Endodermal cell (in vitro differentiated cells): ENCODE data around the gene CKAP4. TPM values are rescaled to one million over a fixed set of nuclear protein-coding genes. Genes with fewer than 3 reads are reported as not detected.

Source experiments
- DNase-seq: peaks from one replicate; pipeline ENCODE4 v3.0.0-alpha.2; 2017
- H3K27ac ChIP-seq: 2 replicates; pipeline ENCODE4 v1.5.1; 2013; ENCODE audit warnings: mild to moderate bottlenecking, low read depth, low read length, moderate library complexity
- H3K27me3 ChIP-seq: 2 replicates; pipeline ENCODE4 v1.6.1; 2013; ENCODE audit warnings: mild to moderate bottlenecking, low read length, moderate library complexity; ENCODE audit not compliant: insufficient read depth, control insufficient read depth, poor library complexity, severe bottlenecking
- H3K36me3 ChIP-seq: 2 replicates; pipeline ENCODE4 v1.7.0; 2013; ENCODE audit warnings: mild to moderate bottlenecking, low read length, moderate library complexity; ENCODE audit not compliant: control insufficient read depth, insufficient read depth
- H3K4me1 ChIP-seq: one replicate; pipeline ENCODE4 v1.7.0; 2013; ENCODE audit warnings: low read length; ENCODE audit not compliant: control insufficient read depth, insufficient read depth
- H3K4me3 ChIP-seq: 2 replicates; pipeline ENCODE4 v1.5.1; 2013; ENCODE audit warnings: mild to moderate bottlenecking, low read length, moderate library complexity
- H3K9ac ChIP-seq: 2 replicates; pipeline ENCODE4 v1.6.1; 2013; ENCODE audit warnings: mild to moderate bottlenecking, low read length, moderate library complexity; ENCODE audit not compliant: poor library complexity, severe bottlenecking; ENCODE audit errors: extremely low read depth
- H3K9me3 ChIP-seq: 2 replicates; pipeline ENCODE4 v1.6.1; 2013; ENCODE audit warnings: mild to moderate bottlenecking, low read length, moderate library complexity; ENCODE audit not compliant: control insufficient read depth
- H3K27ac Mint-ChIP-seq: 2 replicates; pipeline ENCODE4 v1.8.0; 2020; ENCODE audit warnings: mixed read lengths
- H3K27me3 Mint-ChIP-seq: 2 replicates; pipeline ENCODE4 v1.8.0; 2021; ENCODE audit warnings: mild to moderate bottlenecking, mixed read lengths; ENCODE audit not compliant: insufficient read depth
- H3K36me3 Mint-ChIP-seq: 2 replicates; pipeline ENCODE4 v1.8.0; 2020; ENCODE audit warnings: low read depth, mixed read lengths
- H3K4me1 Mint-ChIP-seq: 2 replicates; pipeline ENCODE4 v1.8.0; 2020; ENCODE audit warnings: mixed read lengths
- H3K4me3 Mint-ChIP-seq: 2 replicates; pipeline ENCODE4 v1.8.0; 2020; ENCODE audit warnings: mild to moderate bottlenecking, moderate library complexity, mixed read lengths
- H3K9me3 Mint-ChIP-seq: 2 replicates; pipeline ENCODE4 v1.8.0; 2020; ENCODE audit warnings: mild to moderate bottlenecking, mixed read lengths
- WGBS, 2 experiments: methylation state at CpG; one replicate each; pipeline versions ENCODE4 v1.1.5 to v1.1.7; 2013; ENCODE audit warnings: missing lambda C conversion rate in 2 of 2, mixed read lengths in 1 of 2; ENCODE audit not compliant: insufficient coverage in 1 of 2, insufficient read length in 1 of 2; 5-methylcytosine and 5-hydroxymethylcytosine counted together
- total RNA-seq, 2 donors: library from RNA; stranded (reverse); fragmentation: NEBNext Ultra II Directional in 1 of 2; extraction: Animal tissue kit (Norgen Biotek cat#: 25700) in 1 of 2; gene quantifications; 2 replicates in 1 of 2; 3 replicates in 1 of 2; pipeline ENCODE4 v1.2.1, GENCODE V29; 2021
- TF ChIP-seq, protein P1 (sequence below): fragments of 200-600 bp; sonication (generic); conservative IDR thresholded peaks from 2 replicates; pipeline ENCODE4 v1.5.0; 2021; ENCODE audit warnings: antibody characterized with exemption, mild to moderate bottlenecking

CKAP4 gene
- total RNA-seq, 2 donors from 2014 or later: 88.9 to 93.3 TPM

DNA sequence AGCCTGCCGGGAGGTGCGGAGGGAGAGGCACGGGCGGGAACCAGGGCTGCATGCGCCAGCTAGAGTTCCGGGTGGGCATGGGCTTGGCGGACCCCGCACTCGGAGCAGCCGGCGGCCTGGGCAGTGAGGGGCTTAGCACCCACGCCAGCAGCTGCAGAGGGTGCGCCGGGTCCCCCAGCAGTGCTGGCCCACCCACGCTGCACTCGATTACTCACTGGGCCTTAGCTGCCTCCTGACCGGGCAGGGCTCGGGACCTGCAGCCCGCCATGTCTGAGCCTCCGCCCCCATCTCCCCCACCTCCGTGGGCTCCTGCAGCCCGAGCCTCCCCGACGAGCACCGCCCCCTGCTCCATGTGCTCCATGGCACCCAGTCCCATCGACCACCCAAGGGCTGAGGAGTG, 14.8 kb downstream of the CKAP4 start:
- no peak overlapping the region for H3K27ac Mint-ChIP-seq
- peaks cover 8% of the 10 kb centered on the region for H3K36me3 Mint-ChIP-seq
- DNase-seq: peak; percentile 33
- peaks cover 2% of the 10 kb centered on the region for H3K36me3 ChIP-seq
- TF ChIP-seq, protein P1, sequence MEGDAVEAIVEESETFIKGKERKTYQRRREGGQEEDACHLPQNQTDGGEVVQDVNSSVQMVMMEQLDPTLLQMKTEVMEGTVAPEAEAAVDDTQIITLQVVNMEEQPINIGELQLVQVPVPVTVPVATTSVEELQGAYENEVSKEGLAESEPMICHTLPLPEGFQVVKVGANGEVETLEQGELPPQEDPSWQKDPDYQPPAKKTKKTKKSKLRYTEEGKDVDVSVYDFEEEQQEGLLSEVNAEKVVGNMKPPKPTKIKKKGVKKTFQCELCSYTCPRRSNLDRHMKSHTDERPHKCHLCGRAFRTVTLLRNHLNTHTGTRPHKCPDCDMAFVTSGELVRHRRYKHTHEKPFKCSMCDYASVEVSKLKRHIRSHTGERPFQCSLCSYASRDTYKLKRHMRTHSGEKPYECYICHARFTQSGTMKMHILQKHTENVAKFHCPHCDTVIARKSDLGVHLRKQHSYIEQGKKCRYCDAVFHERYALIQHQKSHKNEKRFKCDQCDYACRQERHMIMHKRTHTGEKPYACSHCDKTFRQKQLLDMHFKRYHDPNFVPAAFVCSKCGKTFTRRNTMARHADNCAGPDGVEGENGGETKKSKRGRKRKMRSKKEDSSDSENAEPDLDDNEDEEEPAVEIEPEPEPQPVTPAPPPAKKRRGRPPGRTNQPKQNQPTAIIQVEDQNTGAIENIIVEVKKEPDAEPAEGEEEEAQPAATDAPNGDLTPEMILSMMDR: no peak
- no peaks in the 10 kb centered on the region for H3K27me3 Mint-ChIP-seq
- peaks cover 6% of the 10 kb centered on the region for H3K9me3 Mint-ChIP-seq
- H3K4me3 Mint-ChIP-seq: no peak overlapping the region
- no peak overlapping the region for H3K27ac ChIP-seq
- no peak overlapping the region for H3K4me3 ChIP-seq
- 94 to 98% methylated on average over 18 to 26 of the region's 26 CpGs for WGBS, 2 experiments
- no peaks in the 10 kb centered on the region for H3K9me3 ChIP-seq
- no peak overlapping the region for H3K9ac ChIP-seq
- H3K4me1 ChIP-seq: no peaks in the 10 kb centered on the region
- H3K4me1 Mint-ChIP-seq: peaks cover under 1% of the 10 kb centered on the region
- H3K27me3 ChIP-seq: no peaks in the 10 kb centered on the region

DNA sequence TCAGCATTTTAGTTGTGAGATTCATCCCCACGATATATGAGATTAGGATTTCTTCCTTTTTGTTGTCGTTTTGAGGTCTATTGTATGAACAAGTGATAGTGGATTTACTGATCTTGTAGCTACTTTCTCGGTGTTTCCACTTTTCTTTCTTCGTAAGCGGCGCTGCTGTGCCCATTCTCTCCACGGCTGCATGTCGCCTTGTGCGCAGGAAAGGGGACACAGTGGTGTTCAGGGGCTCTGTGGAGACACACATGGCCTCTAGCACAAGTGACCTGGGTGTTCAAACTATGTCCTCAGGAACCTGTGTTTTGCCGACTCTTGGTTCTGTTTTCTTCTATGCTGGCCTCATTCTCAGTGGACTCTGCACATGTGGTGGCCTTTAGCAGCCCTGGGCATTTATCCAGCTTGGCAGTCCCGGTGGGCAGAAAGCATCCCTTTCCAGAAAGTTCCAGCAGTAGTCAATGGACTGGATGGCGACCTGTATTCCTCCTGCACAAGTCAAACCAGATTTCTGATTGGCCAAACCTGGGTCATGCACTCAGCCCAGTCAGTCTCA, 18.7 kb downstream of the CKAP4 start:
- no peaks in the 10 kb centered on the region for H3K27me3 Mint-ChIP-seq
- WGBS, 2 experiments: 90 to 96% methylated on average over 10 to 12 of the region's 12 CpGs

DNA sequence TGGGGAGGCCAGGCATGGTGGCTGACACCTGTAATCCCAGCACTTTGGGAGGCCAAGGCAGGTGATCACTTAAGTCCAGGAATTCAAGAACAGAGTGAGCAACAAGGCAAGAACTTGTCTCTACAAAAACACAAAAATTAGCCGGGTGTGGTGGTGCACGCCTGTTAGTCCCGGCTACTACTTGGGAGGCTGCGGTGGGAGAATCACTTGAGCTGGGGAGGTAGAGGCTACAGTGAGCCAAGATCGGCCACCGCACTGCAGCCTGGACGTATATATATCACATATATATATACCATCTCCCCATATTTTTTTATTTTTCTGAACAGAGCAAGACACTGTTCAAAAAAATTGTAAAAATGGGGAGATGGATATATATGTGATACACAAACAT, 19.5 kb downstream of the CKAP4 start:
- Mint-ChIP-seq H3K4me3 (no peak overlapping the region), H3K9me3 (no peaks in the 10 kb centered on the region), H3K27me3 (no peaks in the 10 kb centered on the region), H3K27ac (no peak overlapping the region), H3K36me3 (no peaks in the 10 kb centered on the region), H3K4me1 (peaks cover 5% of the 10 kb centered on the region)
- Histone ChIP-seq H3K4me3 (no peak overlapping the region), H3K4me1 (no peaks in the 10 kb centered on the region), H3K9me3 (no peaks in the 10 kb centered on the region), H3K27ac (no peak overlapping the region), H3K36me3 (no peaks in the 10 kb centered on the region), H3K27me3 (no peaks in the 10 kb centered on the region), H3K9ac (no peak overlapping the region)
- peak; percentile 35 for DNase-seq
- WGBS, 2 experiments: 82% methylated on average over 4 of the region's 7 CpGs; no CpG with 5 or more reads in 1 of the 2 experiments
- TF ChIP-seq, protein P1: no peak

More for the DNA sequence above, 18.7 kb downstream of the CKAP4 start:
- Histone ChIP-seq H3K9ac (no peak overlapping the region), H3K27ac (no peak overlapping the region), H3K9me3 (no peaks in the 10 kb centered on the region), H3K4me1 (no peaks in the 10 kb centered on the region), H3K27me3 (no peaks in the 10 kb centered on the region), H3K4me3 (no peak overlapping the region), H3K36me3 (no peaks in the 10 kb centered on the region)
- DNase-seq: peak; percentile 35
- Mint-ChIP-seq H3K27ac (no peak overlapping the region), H3K4me3 (no peak overlapping the region), H3K36me3 (peaks cover 4% of the 10 kb centered on the region), H3K4me1 (peaks cover 3% of the 10 kb centered on the region), H3K9me3 (peaks cover 6% of the 10 kb centered on the region)
- TF ChIP-seq, protein P1: no peak
